Measurements from ENCODE around the gene SNN. TPM values are rescaled to one million over a fixed set of nuclear protein-coding genes. Genes with fewer than 3 reads are reported as not detected.

Gene SNN
- total RNA-seq, 1 experiment from 2014 or later, result 1.9 TPM

- Mint-ChIP-seq H3K27ac (ENCODE audit: low read depth, unreplicated experiment) (no peak overlapping the region), H3K4me3 (ENCODE audit: unreplicated experiment) (no peak overlapping the region), H3K27me3 (ENCODE audit: insufficient read depth, unreplicated experiment) (no peaks in the 10 kb centered on the region), H3K9me3 (ENCODE audit: unreplicated experiment) (no peaks in the 10 kb centered on the region), H3K36me3 (ENCODE audit: insufficient read depth, unreplicated experiment) (peaks cover 5% of the 10 kb centered on the region), H3K4me1 (ENCODE audit: insufficient read depth, unreplicated experiment) (peaks cover 23% of the 10 kb centered on the region)
- intact Hi-C loops (cut with micrococcal nuclease), result no loop called here
- DNase-seq (ENCODE audit: unreplicated experiment), result no peak
- no peak for TF ChIP-seq CTCF (IDR thresholded peaks at IDR 0.05; ENCODE audit: unreplicated experiment)
- BruUV-seq (replicated peaks), result no TSS peak
- ChIA-PET CTCF (interaction anchor here (0.7 to 1.9 kb wide), 6 partner anchors 10 to 232 kb away, joined by 3 to 5 read pairs (median 4); no protein-coding TSS in a partner anchor), POLR2A (interaction anchor here (0.6 kb wide), 2 partner anchors 76 to 1166 kb away, joined by 3 read pairs; partner anchors contain the start of gene CPPED1)
Measured at GRCh38 chr16:11638140-11638539, 30.1 kb upstream of the SNN start.

DNA sequence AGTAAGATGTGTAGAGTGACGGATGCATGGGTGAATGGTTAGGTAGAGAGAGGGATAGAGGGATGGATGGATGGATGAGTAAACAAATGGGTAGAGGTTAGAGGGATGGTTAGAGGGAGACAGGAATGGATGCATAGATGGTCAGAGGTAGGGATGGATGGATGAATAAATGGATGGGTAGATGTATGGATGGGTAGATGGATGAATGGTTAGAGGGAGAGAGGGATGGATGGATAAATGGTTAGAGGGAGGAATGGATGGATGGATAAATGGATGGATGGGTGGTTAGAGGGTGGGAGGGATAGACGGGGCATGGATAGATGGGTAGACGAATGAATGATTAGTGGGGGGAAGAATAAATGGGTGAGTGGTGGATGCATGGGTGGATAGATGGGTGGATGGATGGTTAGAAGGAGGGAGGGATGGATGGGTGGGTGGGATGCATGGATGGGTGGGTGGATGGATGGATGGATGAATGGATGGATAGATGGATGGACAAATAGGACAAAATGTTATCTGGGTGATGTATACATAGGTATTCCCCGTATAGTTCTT is 29.2 kb upstream of the SNN start:
- Mint-ChIP-seq H3K4me3 (ENCODE audit: unreplicated experiment) (no peak overlapping the region), H3K27me3 (ENCODE audit: insufficient read depth, unreplicated experiment) (no peaks in the 10 kb centered on the region), H3K4me1 (ENCODE audit: insufficient read depth, unreplicated experiment) (peaks cover 23% of the 10 kb centered on the region), H3K9me3 (ENCODE audit: unreplicated experiment) (no peaks in the 10 kb centered on the region), H3K36me3 (ENCODE audit: insufficient read depth, unreplicated experiment) (peaks cover 5% of the 10 kb centered on the region), H3K27ac (ENCODE audit: low read depth, unreplicated experiment) (peak overlapping the region; percentile 89)
- DNase-seq (ENCODE audit: unreplicated experiment), result no peak
- intact Hi-C loops (cut with micrococcal nuclease), result no loop called here
- TF ChIP-seq CTCF (IDR thresholded peaks at IDR 0.05; ENCODE audit: unreplicated experiment), result no peak
- no TSS peak for BruUV-seq (replicated peaks)
- POLR2A ChIA-PET, result interaction anchor here (0.6 to 3.4 kb wide), 8 partner anchors 10 to 105 kb away, joined by 3 to 76 read pairs (median 18); partner anchors contain the start of gene LITAF
- CTCF ChIA-PET, result interaction anchor here (0.6 to 5.2 kb wide), 10 partner anchors 21 to 241 kb away, joined by 3 to 123 read pairs (median 6); no protein-coding TSS in a partner anchor

- Mint-ChIP-seq H3K4me3 (ENCODE audit: unreplicated experiment) (peak overlapping the region; percentile 44), H3K27ac (ENCODE audit: low read depth, unreplicated experiment) (peak overlapping the region; percentile 89), H3K27me3 (ENCODE audit: insufficient read depth, unreplicated experiment) (no peaks in the 10 kb centered on the region), H3K4me1 (ENCODE audit: insufficient read depth, unreplicated experiment) (peaks cover 23% of the 10 kb centered on the region), H3K9me3 (ENCODE audit: unreplicated experiment) (no peaks in the 10 kb centered on the region), H3K36me3 (ENCODE audit: insufficient read depth, unreplicated experiment) (peaks cover 5% of the 10 kb centered on the region)
- intact Hi-C loops (cut with micrococcal nuclease), result loop anchor here (1.0 to 5.0 kb wide), 4 partner anchors 12 to 172 kb away; no protein-coding TSS in a partner anchor
- TSS peak; percentile 91 for BruUV-seq (replicated peaks)
- POLR2A ChIA-PET, result interaction anchor here (0.6 to 3.4 kb wide), 38 partner anchors 11 to 384 kb away, joined by 3 to 76 read pairs (median 4); partner anchors contain the start of genes LITAF, SOCS1 and TXNDC11
- peak; percentile 97 for DNase-seq (ENCODE audit: unreplicated experiment)
- no peak for TF ChIP-seq CTCF (IDR thresholded peaks at IDR 0.05; ENCODE audit: unreplicated experiment)
- CTCF ChIA-PET, result interaction anchor here (0.6 to 5.2 kb wide), 31 partner anchors 11 to 315 kb away, joined by 3 to 123 read pairs (median 4); no protein-coding TSS in a partner anchor
Measured at GRCh38 chr16:11639925-11640899, 28.0 kb upstream of the SNN start.
